ENCODE data around the gene NMRAL1.

The NMRAL1 gene

DNA sequence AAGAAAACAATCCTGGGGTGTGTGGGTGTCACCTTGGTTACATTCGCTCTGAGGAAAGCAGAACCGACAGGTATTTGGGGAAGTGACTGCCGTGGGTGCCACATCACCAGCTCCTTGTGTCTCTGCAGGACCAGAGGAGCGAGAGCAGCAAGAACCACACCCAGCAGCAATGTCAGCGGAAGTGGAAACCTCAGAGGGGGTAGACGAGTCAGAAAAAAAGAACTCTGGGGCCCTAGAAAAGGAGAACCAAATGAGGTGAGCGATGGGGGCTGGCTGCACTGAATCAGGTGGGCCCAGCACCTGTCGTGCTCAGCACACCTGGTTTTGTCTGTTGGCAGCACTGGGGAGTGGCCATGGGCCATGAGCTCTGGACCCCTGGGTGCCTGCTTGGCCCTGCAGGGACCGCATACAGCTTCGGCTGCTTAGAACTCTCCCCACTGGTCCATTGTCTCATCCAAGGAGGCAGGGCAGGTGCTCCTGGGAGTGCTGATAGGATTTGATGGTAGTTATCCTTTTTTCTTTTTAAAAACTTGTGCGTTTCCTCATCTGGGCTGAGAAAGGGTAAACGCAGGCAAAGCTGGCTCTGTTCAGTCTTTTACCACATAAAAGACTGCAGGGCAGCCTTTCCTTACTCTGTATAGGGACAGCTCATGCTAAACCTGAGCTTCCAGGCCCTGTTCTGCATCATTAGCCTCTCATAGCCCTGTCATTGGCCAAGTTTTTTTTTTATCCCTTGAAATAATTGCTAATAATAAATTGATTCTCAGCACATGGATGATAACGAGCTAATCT, 31.1 kb upstream of the NMRAL1 start:
- DNase-seq = peak; percentile 30

GRCh38 chr16:4501071-4501478, 26.6 kb upstream of the NMRAL1 start:
- no peak for DNase-seq

- peak; percentile 87 for DNase-seq
Measured at GRCh38 chr16:4500272-4500671, 25.8 kb upstream of the NMRAL1 start.

DNA sequence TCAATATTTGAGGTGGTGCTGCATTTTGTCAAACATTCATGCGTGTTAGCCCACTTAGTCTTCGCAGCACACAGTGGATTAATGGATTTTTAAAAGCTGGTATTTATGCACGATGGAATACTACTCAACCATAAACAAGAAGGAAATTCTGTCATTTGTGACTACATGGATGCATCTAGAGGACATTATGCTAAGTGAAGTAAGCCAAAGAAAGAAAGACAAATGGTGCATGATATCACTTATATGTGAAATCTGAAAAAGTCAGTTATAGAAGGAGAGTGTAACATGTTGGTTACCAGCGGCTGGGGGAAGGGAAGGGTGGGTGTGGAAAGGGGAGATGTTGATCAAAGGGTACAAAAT, 24.8 kb upstream of the NMRAL1 start:
- DNase-seq = no peak

GRCh38 chr16:4498546-4499195, 24.2 kb upstream of the NMRAL1 start:
- DNase-seq = no peak

- DNase-seq = peak; percentile 83
Measured at GRCh38 chr16:4496305-4496704, 21.9 kb upstream of the NMRAL1 start.

- no peak for DNase-seq
Measured at GRCh38 chr16:4495766-4496165, 21.3 kb upstream of the NMRAL1 start.

DNA sequence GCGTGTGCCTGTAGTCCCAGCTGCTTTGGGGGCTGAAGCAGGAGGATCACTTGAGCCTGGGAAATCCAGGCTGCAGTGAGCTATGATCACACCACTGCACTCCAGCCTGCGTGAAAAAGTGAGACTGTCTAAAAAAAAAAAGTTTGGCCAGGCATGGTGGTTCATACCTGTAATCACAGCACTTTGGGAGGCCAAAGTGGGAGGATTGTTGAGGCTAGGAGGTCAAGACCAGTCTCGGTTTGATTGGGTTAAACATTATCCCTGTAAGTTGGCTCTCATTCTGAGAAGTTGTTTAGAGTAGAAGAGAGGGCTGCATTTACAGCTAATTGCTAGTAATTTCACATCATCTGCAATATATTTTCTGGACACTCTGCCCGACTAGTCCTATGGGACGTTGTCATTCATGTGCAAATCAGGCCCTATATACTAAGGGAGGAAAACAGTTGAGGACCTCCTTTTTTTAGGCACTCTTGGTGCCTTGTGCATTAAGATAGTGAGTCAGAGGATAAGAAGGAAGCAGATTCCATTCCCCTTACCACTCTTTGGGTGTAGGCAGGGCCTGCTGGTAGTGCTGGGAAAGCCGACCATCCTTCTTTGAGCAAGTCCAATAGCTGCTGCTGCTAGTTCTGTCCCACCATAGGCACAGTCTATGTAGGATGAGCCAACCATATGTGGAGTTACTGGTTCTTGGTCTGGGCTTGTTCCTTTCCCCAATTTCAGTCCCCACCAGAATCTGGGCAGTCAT, 20.5 kb upstream of the NMRAL1 start:
- DNase-seq = peak; percentile 93

DNA sequence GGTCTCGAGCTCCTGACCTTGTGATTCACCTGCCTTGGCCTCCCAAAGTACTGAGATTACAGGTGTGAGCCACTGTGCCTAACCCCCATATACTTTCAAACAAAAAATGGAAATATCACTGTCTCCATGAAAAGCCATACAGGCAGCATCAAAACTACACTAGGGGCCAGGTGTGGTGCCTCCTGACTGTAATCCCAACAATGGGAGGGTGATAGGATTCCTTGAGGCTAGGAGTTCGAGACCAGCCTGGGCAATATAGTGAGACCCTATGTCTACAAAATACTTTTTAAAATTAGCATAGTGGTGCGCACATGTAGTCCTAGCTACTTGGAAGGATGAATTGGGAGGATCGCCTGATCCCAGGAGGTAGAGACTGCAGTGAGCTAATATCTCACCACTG, 17.5 kb upstream of the NMRAL1 start:
- DNase-seq = no peak

- peak; percentile 87 for DNase-seq
Measured at GRCh38 chr16:4489030-4489429, 14.6 kb upstream of the NMRAL1 start.

GRCh38 chr16:4488499-4488967, 14.1 kb upstream of the NMRAL1 start:
- peak; percentile 31 for DNase-seq

DNA sequence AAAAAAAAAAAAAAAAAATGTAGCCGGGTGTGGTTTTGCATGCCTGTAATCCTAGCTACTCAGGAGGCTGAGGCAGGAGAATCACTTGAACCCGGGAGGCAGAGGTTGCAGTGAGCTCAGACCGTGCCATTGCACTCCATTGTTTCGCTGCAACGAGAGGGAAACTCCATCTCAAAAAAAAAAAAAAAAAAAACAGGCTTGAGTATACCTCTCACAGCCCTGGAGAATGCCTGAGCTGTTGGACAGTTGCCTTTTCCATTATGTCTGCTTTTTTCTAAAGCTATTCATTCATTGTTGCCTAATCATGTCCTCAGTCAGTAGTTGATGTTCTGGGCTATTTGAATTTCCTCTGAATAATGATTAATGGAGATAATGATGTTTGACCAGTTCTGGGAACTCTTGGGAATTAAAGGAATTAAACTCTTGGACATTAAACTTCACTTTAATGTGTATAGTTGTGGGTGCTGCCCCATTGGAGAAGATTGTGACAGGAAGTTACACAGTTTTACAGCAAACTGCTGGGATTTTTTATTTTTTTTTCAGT, 13.6 kb upstream of the NMRAL1 start:
- peak; percentile 31 for DNase-seq

- no peak for DNase-seq
Measured at GRCh38 chr16:4486126-4486893, 11.9 kb upstream of the NMRAL1 start.

- DNase-seq = no peak
Measured at GRCh38 chr16:4481963-4482362, 7.5 kb upstream of the NMRAL1 start.

GRCh38 chr16:4481526-4481925, 7.1 kb upstream of the NMRAL1 start:
- DNase-seq = no peak

GRCh38 chr16:4477966-4478365, 3.5 kb upstream of the NMRAL1 start:
- peak; percentile 49 for DNase-seq

DNA sequence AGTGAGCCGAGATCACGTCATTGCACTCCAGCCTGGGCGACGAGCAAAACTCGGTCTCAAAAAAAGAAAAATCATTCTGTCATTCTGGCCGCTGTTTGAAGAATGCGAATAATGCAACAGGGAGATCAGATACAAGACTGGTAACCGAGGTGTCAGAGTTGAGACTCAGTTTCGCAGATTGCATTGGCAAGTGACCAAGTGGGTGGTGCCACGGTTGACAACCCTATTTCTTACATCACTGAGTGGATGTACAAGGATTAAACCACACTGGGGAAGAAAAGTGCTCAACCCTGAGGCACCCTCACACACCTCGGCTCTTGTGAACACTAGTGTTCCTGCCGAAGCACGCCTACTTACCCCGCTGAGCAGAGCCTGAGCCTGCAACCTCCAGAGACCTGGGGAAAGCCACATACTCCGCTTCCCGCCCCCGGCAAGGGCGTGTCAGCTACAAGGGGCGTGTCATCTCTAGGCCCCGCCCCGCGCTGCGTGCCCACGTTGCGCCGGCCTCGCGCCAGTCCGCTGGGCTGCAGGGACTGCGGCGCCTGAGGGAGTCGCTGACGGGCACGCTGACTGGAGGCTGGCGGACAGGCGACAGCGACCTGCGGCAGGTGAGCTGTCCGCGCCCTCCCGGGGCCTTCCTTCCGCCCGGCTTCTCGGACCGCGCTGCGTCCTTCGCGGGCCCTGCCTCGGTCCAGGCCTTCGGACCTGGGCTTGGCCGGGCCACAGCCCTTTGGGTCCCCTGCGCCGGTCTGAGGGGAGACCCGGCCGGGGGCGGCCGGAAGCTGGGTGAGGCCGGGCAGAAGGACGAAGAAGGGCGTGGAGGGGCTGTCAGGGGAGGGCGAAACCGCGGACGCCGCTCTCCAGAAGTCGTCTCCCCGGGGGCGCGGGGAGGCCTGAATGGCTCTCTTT, 1.7 kb upstream of the NMRAL1 start, which contains the start of gene HMOX2:
Gene HMOX2, plus strand, starts transcription at position 519 of the 909 bp plus-strand sequence. CDS start 29,127 bp downstream, outside the sequence.
- DNase-seq = peak; percentile 90

- no peak for DNase-seq
Measured at GRCh38 chr16:4472880-4473279, 1.5 kb downstream of the NMRAL1 start.

GRCh38 chr16:4471869-4472268, 2.6 kb downstream of the NMRAL1 start:
- no peak for DNase-seq

- no peak for DNase-seq
Measured at GRCh38 chr16:4468972-4469371, 5.5 kb downstream of the NMRAL1 start.

DNA sequence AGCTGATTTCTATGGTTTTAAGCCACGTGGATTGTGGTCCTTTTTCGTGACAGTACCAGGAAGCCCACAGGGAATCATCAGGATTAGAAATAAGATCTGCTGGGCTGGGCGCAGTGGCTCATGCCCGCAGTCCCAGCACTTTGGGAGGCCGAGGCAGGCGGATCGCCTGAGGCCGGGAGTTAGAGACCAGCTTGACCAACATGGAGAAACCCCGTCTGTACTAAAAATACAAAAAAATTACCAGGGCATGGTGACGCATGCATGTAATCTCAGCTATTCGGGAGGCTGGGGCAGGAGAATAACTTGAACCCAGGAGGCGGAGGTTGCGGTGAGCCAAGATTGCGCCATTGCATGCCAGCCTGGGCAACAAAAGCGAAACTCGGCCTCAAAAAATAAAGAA, 6.5 kb downstream of the NMRAL1 start:
- no peak for DNase-seq

Measured in fibroblast of skin of back (primary cell).